ENCODE data around the gene ATXN1.

DNA sequence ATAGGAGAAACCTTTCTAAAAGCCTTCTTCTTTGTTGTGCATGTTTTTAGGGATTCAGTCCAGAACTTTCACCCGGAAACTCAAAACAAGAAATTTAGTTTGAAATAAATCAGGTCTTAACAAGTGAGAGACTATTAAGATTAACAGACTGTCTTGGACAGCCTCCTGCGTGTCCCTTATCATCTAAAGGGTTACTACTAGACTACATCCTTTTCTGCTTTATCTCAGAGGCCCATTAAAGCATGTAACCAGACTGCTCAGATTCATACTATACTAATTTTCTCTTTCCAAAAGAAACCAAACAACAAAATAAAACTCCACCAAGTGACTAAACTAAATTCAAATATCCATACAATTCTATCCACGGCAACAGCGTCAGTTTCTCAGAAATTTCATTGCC lies 349.1 kb downstream of the ATXN1 start:
- no peak for TF ChIP-seq EZH2phosphoT487 (IDR thresholded peaks at IDR 0.05; ENCODE audit: insufficient read depth, low read depth)
- no peak for TF ChIP-seq EZH2 (IDR thresholded peaks at IDR 0.05; ENCODE audit: insufficient read depth, poor library complexity, severe bottlenecking)

Data from GM23248 (cell line).